HG03378 (cell line): ENCODE measurements around the gene CX3CR1.

ENCODE experiments used
- ATAC-seq: cut with Tn5 transposase; IDR thresholded peaks from one replicate; pipeline ENCODE4 v1.9.1; 2021; ENCODE audit warnings: mild to moderate bottlenecking, moderate library complexity; ENCODE audit not compliant: unreplicated experiment

CX3CR1 gene

DNA sequence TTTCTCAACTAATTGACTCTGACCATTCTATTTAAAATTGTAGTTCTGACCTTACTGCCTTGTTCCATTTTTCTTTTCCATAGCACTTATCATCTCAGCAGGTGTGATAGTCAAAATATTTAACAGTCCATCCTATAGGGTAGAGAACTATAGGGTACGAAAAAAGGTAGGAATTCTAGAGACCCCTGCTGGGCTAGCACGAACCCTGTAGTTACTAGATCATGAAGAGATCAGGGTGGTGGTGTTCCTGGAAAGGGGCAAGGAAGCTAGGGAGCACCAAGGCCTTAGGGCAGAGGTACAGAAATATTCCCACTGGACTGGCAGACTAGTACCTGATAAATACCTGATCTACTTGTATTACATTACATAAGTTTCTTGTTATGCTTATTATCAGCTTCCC lies 55.5 kb downstream of the CX3CR1 start:
- no peak for ATAC-seq

GRCh38 chr3:39222939-39223338 lies 56.9 kb downstream of the CX3CR1 start:
- ATAC-seq = no peak

GRCh38 chr3:39222462-39222861 lies 57.4 kb downstream of the CX3CR1 start:
- ATAC-seq = no peak

DNA sequence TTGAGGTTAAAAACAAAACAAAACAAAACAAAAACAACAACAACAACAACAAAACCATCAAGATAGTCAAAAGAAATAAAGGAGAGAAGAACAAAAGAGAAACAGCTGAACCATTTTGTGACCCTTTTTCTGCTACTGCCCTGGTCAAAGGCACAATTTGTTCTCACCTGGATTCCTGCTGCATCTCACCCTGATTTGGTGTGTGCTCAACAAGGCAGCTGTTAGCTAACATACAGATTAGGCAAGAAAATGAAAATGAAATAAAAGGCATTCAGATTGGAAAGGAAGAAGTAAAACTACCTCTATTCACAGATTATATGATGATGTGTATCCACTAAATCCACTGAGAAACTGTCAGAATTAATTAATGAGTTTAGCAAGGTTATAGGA lies 58.7 kb downstream of the CX3CR1 start:
- no peak for ATAC-seq

DNA sequence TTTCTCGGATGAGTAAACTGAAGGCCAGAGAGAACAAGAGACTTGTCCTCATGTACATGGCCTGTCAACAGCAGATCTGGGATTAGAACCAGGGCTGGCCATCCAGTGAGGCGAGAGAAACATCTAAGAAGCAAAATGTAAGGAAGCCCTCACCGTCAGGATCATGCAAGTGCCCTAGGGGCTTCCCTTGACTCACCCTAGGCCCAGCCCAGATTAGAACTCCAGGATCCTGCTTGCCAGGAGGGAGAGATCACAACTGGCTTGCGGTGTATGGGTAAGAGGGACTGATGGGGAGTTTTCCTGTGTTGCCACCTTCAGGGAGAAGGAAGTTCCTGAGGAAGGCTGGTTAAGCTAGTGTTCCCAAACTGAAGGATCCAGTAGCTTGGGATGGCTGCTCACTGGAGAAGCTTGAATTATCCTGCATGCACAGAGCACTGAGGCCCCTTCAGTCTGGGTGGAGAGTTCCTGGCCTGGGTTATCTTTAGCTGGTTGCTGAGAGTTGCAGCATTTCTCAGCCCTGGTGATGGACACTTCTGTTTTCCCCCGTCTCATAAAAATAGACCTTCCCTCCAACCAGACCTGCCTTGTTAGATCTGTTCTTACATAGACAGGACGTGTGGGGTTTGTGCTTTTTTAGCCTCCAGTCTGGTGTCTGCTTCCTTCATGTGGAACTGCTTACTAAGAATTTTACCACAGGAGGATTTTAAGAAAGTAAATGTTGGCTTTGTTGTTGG lies 59.3 kb downstream of the CX3CR1 start:
- ATAC-seq = no peak

DNA sequence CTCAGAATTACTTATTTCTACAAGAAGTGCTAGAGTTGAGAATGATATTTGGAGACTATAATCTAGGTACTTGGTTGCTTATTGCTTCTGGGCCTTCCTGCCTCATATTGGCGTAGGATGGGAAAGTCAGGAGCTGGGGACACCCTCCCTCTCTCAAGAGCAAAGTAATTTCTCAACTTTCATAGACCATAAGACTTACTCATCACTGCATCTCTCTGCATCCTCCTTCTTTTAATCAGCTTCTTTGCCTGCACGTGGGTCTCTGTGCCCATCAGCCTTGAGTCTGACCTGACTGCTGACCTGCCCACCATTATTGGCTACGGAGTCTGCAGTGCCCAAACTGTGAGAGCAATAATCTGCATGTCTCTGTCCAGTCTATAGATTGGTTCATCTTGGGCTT lies 60.1 kb downstream of the CX3CR1 start:
- no peak for ATAC-seq

DNA sequence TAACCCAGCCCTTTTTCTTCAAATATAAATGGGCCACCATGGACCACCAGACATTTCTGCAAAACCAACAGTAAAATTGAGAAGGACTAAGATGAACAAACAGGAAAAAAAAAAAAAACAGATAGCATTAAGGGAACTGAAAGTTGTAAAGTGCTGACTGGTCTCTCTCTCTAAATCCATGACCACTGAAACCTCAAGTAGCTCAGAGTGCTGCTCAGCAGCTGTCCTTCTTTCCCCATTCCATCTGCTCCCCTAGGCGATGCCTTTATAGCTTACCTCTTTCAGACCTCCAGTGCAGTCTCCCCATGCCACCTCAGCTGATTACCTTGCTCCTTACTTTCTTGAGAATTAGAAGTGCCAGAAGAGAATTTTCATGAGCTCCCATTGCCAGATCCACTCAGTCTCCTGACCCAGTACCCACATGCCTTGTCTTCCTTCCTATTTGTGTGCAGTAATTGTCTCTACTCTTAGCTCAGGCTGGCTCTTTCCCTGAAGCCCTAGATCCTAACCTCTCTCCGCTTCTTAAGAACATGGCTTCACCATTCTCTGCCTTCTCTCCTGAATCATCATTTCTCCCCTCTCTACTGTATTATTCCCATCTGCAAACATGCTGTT lies 63.6 kb downstream of the CX3CR1 start:
- ATAC-seq = peak; percentile 96

DNA sequence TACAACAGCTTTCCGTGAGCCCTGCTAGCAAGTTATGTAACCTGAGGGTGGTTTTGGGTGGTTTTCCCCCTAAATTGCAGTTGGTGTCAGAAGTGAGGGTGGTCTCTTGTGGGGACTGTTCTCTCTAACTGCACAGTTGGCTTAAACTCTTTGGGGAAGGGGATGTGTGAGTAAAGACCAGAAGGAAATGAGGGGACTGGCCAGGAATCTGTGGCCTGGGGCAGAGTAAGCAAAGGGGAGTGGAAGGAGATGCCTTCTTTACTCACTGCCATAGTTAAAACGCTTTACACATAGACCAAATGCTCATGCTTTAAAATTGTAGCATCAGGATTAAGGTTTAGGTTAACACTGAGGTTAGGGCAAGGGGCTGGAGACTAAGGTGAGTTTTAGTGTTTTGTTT lies 66.2 kb downstream of the CX3CR1 start:
- ATAC-seq = no peak
